GM21619 (cell line): ENCODE data around the gene TRAF7.

ENCODE experiments used
- ATAC-seq: cut with Tn5 transposase; IDR thresholded peaks from one replicate; pipeline ENCODE4 v1.9.1; 2021; ENCODE audit not compliant: unreplicated experiment

TRAF7 gene

GRCh38 chr16:2180962-2181923 lies 25.7 kb downstream of the TRAF7 start:
- ATAC-seq: no peak

- no peak for ATAC-seq
Measured at GRCh38 chr16:2181952-2182351, 26.4 kb downstream of the TRAF7 start.

DNA sequence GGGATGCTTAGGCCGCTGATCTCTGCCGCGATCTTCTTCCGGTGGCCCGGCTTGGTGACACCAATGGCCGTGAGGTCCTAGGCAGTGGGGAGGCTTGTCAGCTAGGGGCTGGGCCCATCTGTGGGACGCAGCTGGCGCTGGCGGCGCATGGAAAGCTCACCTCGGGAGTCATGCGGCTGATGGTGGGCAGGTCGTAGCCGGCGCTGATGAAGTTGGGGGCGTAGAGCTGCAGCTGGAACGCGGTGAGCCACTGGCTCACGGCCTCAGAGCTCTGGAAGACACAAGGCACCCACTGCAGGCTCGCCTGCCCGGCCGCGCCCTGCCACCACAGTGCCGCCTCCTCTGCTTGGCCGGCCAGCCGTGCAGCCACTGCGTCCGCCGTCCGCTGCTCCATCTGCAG lies 28.1 kb downstream of the TRAF7 start:
- ATAC-seq: no peak

- ATAC-seq: no peak
Measured at GRCh38 chr16:2184346-2184745, 28.8 kb downstream of the TRAF7 start.

DNA sequence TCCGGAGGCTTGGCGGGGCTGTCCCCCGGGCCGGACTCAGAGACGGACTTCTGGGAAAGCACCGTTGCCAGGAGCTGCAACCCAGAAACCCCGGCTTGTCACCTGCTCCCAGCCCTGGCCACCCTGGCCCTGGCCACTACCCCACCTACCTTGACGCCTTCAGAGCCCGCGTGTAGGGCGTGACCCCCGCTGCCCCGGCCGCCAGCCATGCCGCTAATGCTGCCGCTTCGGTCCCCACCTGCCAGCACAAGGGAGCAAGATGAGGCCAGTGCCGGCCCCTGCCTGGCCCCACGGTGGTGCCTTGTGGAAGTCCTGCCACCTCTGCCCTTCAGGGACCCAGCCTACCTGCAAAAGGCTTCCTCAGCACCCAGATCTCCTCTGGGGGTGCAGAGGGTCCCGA lies 29.4 kb downstream of the TRAF7 start:
- ATAC-seq: no peak

DNA sequence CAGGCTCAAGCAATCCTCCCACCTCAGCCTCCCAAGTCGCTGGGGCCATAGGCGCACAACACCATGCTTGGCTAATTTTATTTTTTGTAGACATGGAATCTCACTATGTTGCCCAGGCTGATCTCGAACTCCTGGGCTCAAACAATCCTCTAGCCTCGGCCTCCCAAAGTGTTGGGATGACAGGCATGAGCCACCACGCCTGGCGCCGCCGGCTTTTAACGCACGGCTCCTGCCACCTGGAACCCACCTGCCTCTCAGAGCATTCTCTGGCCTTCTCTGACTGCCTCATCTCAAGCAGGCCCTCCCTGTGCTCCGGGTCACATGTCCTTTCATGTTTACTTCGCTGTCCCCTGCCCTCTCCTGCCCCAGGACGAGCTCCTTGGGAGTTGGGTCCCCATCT lies 30.5 kb downstream of the TRAF7 start:
- no peak for ATAC-seq

DNA sequence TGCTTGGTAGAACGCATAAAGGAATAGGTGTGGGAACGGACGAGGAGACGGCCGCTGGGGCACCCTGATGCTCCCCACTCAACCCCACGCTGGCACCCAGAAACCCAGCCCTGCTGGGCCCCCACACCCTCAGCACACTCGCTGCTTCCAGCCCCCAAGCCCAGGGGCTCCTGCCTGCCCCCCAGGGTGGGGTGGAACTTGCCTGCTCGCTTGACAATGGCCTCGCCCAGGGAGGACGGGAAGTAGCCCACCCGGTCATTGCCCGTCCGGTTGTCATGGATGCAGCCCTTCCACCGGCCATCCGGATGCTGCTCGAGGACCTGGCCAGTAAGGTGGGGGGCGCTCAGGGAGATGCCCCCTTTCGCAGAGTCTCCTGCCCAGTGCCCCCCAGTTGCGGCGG lies 30.9 kb downstream of the TRAF7 start:
- ATAC-seq: no peak

GRCh38 chr16:2187212-2187611 lies 31.6 kb downstream of the TRAF7 start:
- no peak for ATAC-seq

- ATAC-seq: no peak
Measured at GRCh38 chr16:2188395-2188794, 32.8 kb downstream of the TRAF7 start.

DNA sequence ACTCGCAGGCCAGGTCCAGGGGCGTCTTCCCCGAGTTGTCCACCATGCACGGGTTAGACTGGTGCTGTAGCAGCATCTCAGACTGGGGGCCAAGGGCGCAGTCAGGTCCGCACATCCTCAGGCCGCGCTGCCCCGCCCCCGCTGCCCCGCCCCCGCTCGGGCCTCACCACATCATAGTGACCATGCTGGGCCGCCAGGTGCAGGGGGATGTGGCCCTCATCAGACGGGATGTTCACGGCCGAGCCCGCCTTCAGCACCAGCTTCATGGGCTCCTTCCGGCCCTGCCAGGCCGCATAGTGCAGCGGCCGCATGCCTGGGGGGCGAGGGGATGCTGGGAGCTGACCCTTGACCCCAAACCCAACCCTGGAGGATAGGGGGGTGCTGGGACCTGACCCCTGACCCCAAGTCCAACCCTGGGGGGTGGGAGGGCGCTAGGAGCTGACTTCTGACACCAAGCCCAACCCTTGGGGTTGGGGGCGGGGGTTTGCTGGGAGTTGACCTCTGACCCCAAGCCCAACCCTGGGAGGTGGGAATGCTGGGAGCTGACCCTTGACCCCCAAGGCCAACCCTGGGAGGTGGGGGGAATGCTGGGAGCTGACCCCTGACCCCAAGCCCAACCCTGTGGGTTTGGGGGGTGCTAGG lies 33.8 kb downstream of the TRAF7 start:
- no peak for ATAC-seq

DNA sequence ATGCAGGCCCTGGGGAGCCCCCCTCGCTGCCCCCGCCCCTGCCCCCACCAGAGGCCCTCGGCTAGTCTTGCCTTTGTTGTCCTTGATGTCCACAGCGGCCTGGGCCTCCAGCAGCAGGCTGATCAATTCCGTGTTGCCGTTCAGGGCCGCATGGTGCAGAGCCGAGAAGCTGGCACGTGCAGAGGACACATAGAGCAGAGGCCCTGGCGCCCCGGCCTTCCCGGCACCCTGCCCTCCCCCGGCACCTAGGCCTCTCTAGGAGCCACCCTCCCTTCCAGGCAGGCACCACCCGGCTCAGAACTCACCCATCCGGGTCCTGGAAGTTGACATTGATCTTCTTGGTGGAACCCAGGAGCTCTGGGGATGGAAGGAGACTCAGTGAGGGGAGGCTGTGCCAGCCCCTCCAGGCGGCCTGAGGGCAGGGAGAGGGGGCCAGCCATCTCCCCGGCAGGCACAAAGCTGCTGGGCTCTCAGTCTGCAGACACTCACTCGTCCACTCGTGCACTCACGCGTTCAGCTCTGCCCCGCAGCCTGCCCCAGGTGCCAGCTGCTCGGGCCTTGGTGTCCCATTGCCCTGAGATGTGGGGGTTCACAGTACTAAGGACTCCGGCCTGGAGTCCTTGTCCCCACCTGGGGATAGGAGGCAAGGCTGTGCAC lies 34.5 kb downstream of the TRAF7 start:
- ATAC-seq: no peak

DNA sequence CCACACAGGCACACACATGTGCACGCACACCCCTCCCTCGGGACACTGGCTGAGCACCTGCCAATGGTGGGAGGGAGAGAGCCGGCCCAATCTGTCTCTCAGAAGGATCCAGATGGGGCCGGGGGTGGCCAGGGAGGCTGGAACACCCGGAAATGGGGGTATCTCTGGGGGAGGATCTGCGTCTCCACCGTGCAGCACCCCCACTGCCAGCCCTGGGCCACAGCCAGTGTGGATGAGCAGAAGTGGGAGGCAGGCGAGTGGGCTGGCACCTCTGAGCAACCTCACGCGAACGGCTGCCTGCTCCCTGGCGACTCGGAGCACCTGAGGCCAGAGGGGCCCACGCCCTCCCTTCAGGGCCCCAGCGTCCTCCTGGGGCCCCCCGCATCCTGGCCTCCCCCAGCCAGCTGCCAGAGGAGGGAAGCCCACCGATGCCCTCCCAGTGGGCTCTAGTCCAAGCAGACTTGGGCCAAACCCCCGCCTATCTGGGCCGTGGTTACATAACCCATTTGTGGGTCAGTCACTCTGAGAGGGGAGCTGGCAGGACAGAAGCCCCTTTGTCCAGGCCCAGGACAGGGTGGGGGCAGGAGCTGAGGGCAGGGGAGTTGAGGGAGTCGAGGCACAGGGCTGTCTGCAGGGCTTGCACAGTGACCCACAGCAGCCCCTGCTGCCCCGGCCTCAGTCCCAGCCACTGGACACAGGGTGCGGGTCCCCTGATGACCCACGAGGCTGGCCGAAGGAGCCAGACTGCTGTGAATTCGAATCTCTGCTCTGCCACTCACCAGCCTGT lies 35.3 kb downstream of the TRAF7 start:
- ATAC-seq: no peak

DNA sequence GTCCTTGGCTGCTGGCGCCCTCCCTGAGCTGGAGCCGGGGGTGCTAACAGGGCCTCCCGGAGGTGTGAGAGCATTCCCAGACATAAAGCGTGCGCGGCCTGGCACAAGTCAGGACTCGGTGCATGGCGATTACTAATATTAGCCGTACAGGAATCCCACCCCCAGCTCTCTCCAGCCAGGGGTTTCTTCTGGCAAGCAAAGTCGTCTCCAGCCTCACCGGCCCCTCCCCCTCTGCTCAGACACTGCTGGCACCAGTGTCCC lies 35.8 kb downstream of the TRAF7 start:
- no peak for ATAC-seq

- no peak for ATAC-seq
Measured at GRCh38 chr16:2194166-2194834, 38.7 kb downstream of the TRAF7 start.

- no peak for ATAC-seq
Measured at GRCh38 chr16:2194852-2195321, 39.3 kb downstream of the TRAF7 start.

GRCh38 chr16:2195322-2196161 lies 40.0 kb downstream of the TRAF7 start:
- no peak for ATAC-seq

GRCh38 chr16:2196162-2196980 lies 40.8 kb downstream of the TRAF7 start, which contains the start of gene CASKIN1:
Gene CASKIN1, minus strand, starts transcription at chr16:2196605. Its CDS starts 173 bp downstream, at chr16:2196432.
- no peak for ATAC-seq

GRCh38 chr16:2196981-2197511 lies 41.5 kb downstream of the TRAF7 start:
- ATAC-seq: no peak

GRCh38 chr16:2197765-2198164 lies 42.2 kb downstream of the TRAF7 start:
- ATAC-seq: no peak
